Coronary artery (tissue), 2 donors: ENCODE measurements around the gene SLC46A2.

Source experiments
- DNase-seq: peaks from one replicate; pipeline ENCODE4 v3.0.0-alpha.2; 2017; ENCODE audit warnings: low spot score
- H3K27ac ChIP-seq, 2 donors: fragments of 200-600 bp; sonication (generic); one replicate each; pipeline ENCODE4 v1.5.1; 2016 to 2019
- H3K4me3 ChIP-seq: fragments of 200-600 bp; sonication (generic); 2 replicates; pipeline ENCODE4 v1.5.1; 2016; ENCODE audit warnings: mild to moderate bottlenecking, moderate library complexity
- CTCF ChIP-seq: fragments of 200-600 bp; sonication (generic); IDR thresholded peaks from one replicate; pipeline ENCODE4 v1.5.1; 2019; ENCODE audit warnings: antibody characterized with exemption

The SLC46A2 gene

GRCh38 chr9:112890106-112891081 is at the start of gene SLC46A2:
SLC46A2 (minus strand) TSS chr9:112890876; CDS start chr9:112890681, 195 bp downstream.
- no peak within 1 kb of the TSS for H3K27ac ChIP-seq
- peak; percentile 66 for DNase-seq
- no peak for TF ChIP-seq CTCF
- H3K4me3 ChIP-seq = peak within 1 kb of the TSS; percentile 76

DNA sequence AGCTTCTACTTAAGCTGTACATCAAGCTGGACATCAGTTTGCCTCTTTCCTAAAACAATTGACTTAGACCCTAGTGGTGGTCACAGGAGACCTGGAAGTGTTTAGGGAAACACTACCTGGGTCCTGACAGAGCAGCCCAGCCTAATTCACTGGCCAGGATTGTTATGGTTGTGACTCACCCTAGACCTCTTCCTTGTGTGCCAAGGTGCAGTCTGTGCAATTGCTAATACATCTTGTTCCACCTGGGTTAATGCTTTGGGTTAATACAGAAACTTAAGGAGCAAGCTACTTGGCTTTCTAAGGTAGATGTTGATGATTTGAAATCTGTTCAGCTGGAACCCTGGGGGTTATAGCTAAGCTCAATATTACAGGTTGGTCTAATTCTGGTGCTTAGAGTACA is 48.7 kb upstream of the SLC46A2 start:
- DNase-seq = no peak

GRCh38 chr9:112933696-112934095 is 43.0 kb upstream of the SLC46A2 start:
- no peak for TF ChIP-seq CTCF
- DNase-seq = no peak
- Histone ChIP-seq H3K27ac (no peak overlapping the region), H3K4me3 (no peak overlapping the region)

More for the DNA sequence above, 48.7 kb upstream of the SLC46A2 start:
- no peak overlapping the region for H3K27ac ChIP-seq
- H3K4me3 ChIP-seq = no peak overlapping the region
- no peak for TF ChIP-seq CTCF

GRCh38 chr9:112925058-112925641 is 34.5 kb upstream of the SLC46A2 start:
- no peak for TF ChIP-seq CTCF
- no peak for DNase-seq
- no peak overlapping the region for H3K27ac ChIP-seq
- H3K4me3 ChIP-seq = no peak overlapping the region

- no peak overlapping the region for H3K4me3 ChIP-seq
- no peak for TF ChIP-seq CTCF
- no peak overlapping the region for H3K27ac ChIP-seq
- DNase-seq = no peak
Observed at GRCh38 chr9:112921549-112921948, 30.9 kb upstream of the SLC46A2 start.

DNA sequence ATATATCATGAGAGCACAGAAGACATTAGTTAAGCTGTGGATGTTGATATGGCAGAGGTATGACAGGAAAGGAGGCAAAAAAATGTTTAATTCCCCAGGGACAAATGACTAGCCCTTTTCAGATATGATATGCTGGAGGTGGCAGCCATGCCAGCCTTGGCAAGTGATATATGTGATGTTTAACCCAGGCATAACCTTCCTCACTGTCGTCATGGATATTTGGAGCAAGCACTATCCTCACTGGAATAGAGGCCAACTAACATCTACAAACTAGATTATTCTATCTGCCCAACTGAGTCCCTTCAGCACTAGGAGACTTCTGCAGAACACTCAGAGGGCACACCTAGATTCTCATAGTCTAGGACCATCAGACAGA is 27.3 kb upstream of the SLC46A2 start:
- DNase-seq = no peak
- TF ChIP-seq CTCF = no peak
- Histone ChIP-seq H3K4me3 (no peak overlapping the region), H3K27ac (no peak overlapping the region)
